Upper lobe of left lung (tissue), 4 donors: Measurements from ENCODE around the gene ASPRV1.

Experiments used
- POLR2A ChIP-seq, 4 donors: fragments of 450-650 bp; IDR thresholded peaks; one replicate each; pipeline ENCODE4 v1.5.1; 2016 to 2017; ENCODE audit warnings: antibody characterized with exemption in 4 of 4, mild to moderate bottlenecking in 2 of 4
- TF ChIP-seq, protein P1 (sequence below), 6 experiments: fragments of 450-650 bp in 4 of 6; fragments of 200-600 bp in 2 of 6; sonication (generic) in 2 of 6; IDR thresholded peaks; one replicate each; pipeline ENCODE4 v1.5.1; 2016 to 2019; ENCODE audit warnings: antibody characterized with exemption in 6 of 6

DNA sequence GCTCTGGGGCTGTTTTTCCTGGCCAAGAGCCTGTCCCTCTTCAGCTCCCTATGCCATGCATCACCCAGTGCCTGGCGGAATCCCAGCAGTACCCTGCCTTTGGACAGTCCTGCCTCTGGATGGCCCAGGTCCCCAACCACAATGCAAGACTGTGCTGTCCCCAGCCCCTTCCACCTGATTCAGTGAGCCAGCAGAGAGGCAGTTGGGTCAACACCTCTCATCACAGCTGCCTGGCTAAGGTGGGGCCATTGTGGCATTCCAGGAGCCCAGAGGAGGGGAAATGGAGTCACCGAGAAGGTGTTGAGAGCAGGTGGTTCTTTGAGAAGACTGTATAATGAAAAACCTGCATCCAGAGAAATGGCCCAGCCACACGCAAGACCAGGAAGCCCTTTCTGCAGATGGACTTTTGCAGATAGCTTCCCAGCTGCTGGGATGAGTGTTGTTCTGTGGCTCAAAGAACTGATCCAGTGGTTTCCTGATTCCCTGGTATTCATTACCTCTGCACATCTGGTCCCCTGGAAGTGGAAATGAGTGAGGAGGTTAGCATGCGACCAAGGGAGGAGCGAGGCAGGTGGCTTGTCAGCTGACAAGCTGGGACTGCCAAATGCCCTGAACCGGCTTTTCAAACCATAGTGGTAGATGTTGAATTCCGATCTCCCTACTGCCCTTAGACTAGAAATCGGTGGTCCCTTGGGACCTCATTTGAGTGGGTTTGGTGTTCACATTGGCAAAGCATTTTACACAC, 1.7 kb upstream of the ASPRV1 start:
- TF ChIP-seq, protein P1, sequence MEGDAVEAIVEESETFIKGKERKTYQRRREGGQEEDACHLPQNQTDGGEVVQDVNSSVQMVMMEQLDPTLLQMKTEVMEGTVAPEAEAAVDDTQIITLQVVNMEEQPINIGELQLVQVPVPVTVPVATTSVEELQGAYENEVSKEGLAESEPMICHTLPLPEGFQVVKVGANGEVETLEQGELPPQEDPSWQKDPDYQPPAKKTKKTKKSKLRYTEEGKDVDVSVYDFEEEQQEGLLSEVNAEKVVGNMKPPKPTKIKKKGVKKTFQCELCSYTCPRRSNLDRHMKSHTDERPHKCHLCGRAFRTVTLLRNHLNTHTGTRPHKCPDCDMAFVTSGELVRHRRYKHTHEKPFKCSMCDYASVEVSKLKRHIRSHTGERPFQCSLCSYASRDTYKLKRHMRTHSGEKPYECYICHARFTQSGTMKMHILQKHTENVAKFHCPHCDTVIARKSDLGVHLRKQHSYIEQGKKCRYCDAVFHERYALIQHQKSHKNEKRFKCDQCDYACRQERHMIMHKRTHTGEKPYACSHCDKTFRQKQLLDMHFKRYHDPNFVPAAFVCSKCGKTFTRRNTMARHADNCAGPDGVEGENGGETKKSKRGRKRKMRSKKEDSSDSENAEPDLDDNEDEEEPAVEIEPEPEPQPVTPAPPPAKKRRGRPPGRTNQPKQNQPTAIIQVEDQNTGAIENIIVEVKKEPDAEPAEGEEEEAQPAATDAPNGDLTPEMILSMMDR (IDR thresholded peaks at IDR 0.05): no peak
- no peak for TF ChIP-seq POLR2A (IDR thresholded peaks at IDR 0.05)
